Activated CD8-positive, alpha-beta T cell treated with anti-CD3 and anti-CD28 coated beads, Interleukin-2, amount 10 ng/mL, durations not matched to agents 7 days and 5 days (primary cell): ENCODE measurements around the gene SETBP1. TPM values are rescaled to one million over a fixed set of nuclear protein-coding genes. Genes with fewer than 3 reads are reported as not detected.

ENCODE experiments used
- ATAC-seq: fragments of 150-1000 bp; cut with Tn5 transposase; one replicate; pipeline ENCODE4 v1.10.0; 2021; ENCODE audit warnings: moderate library complexity
- CTCF ChIA-PET: fragments of 350-600 bp; sonication (Branson Sonifier 250); formaldehyde crosslinking; loops from one replicate; lab custom pipeline; 2021; ENCODE audit warnings: antibody characterized with exemption; lab: Charles Lee
- POLR2A ChIA-PET: fragments of 350-600 bp; sonication (Branson Sonifier 250); formaldehyde crosslinking; loops from one replicate; lab custom pipeline; 2021; ENCODE audit warnings: antibody characterized with exemption; lab: Charles Lee
- DNase-seq: peaks from one replicate; pipeline ENCODE4 v3.0.0-alpha.2; 2020
- H3K27ac Mint-ChIP-seq: one replicate; pipeline ENCODE4 v1.8.0; 2021; ENCODE audit warnings: mild to moderate bottlenecking, mixed read lengths
- H3K27me3 Mint-ChIP-seq: one replicate; pipeline ENCODE4 v1.8.0; 2021; ENCODE audit warnings: low read depth, mixed read lengths
- H3K36me3 Mint-ChIP-seq: one replicate; pipeline ENCODE4 v1.8.0; 2021; ENCODE audit warnings: low read depth, mixed read lengths
- H3K4me1 Mint-ChIP-seq: one replicate; pipeline ENCODE4 v1.8.0; 2021; ENCODE audit warnings: low read depth, mixed read lengths
- H3K4me3 Mint-ChIP-seq: one replicate; pipeline ENCODE4 v1.8.0; 2021; ENCODE audit warnings: mild to moderate bottlenecking, mixed read lengths
- H3K9me3 Mint-ChIP-seq: one replicate; pipeline ENCODE4 v1.8.0; 2022; ENCODE audit warnings: mixed read lengths; ENCODE audit not compliant: insufficient read depth
- total RNA-seq, 2 experiments: library from RNA; stranded (reverse); gene quantifications; one replicate each; pipeline ENCODE4 v1.2.3, GENCODE V29; 2021

The SETBP1 gene
- total RNA-seq, 2 experiments from 2014 or later, result 7.0 to 8.4 TPM

DNA sequence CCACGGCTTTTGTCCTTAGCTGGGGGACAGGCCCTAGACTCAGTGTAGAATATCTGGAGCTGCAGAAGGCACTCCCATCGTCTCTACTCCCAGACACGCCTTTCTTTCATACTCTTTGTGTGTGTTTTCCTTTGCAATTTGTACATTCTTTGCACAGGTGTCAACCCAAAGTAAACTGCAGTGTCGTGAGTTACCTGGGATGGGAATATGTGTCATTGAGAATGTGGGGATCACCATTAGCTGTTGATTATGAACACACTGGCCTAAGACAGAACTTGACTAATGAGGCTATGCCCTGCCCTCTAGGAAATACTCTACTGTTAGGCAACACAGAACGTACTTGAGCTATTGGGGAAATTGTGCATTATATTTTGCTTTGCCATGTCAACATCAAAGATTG is 233.3 kb downstream of the SETBP1 start:
- Mint-ChIP-seq H3K36me3 (no peaks in the 10 kb centered on the region), H3K9me3 (no peaks in the 10 kb centered on the region), H3K27ac (no peak overlapping the region), H3K27me3 (peaks cover 13% of the 10 kb centered on the region), H3K4me1 (peaks cover 5% of the 10 kb centered on the region), H3K4me3 (no peak overlapping the region)
- ChIA-PET CTCF (no interaction called here), POLR2A (no interaction called here)
- ATAC-seq, result no peak
- no peak for DNase-seq

DNA sequence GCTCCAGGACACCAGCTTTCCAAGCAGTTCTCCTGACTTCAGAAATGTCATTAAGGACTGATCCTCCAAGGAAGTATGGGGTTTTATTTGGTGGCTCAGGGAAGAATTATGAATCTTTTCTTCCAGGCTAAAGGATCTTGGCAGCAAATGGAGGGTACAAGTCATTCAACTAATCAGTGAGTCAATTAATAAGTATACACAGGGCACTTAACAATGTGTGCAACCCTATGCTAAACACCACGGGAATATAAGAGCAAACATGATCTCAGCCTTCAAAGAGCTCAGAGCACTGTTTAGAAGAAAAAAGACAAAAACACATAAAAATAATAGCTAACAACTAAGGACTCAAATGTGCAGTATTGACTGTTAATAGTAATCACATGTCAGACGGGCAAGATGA is 234.5 kb downstream of the SETBP1 start:
- H3K4me1 Mint-ChIP-seq, result no peaks in the 10 kb centered on the region
- no peaks in the 10 kb centered on the region for H3K9me3 Mint-ChIP-seq
- ATAC-seq, result no peak
- H3K36me3 Mint-ChIP-seq, result no peaks in the 10 kb centered on the region
- ChIA-PET CTCF (no interaction called here), POLR2A (no interaction called here)
- peaks cover 8% of the 10 kb centered on the region for H3K27me3 Mint-ChIP-seq
- H3K4me3 Mint-ChIP-seq, result no peak overlapping the region
- no peak overlapping the region for H3K27ac Mint-ChIP-seq
- DNase-seq, result no peak

DNA sequence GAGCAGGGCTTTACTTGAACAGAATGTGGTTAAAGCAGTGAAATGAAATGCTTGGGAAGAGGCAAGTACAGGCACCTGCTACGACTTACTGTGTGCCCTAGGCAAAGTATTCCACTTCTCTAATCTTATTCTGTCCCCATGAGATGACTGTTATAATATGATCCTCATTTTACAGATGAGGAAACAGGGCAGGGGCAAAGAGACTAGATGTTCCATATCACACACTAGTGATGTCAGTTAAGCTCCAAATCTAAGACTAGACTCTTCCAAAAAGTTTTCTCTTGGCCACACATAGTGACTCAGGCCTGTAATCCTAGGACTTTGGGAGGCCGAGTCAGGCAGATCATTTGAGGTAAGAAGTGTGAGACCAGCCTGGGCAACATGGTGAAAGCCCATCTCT is 235.0 kb downstream of the SETBP1 start:
- Mint-ChIP-seq H3K36me3 (no peaks in the 10 kb centered on the region), H3K9me3 (no peaks in the 10 kb centered on the region), H3K27ac (no peak overlapping the region), H3K27me3 (peaks cover 8% of the 10 kb centered on the region), H3K4me1 (no peaks in the 10 kb centered on the region), H3K4me3 (no peak overlapping the region)
- DNase-seq (no peak), ATAC-seq (no peak)
- POLR2A ChIA-PET, result no interaction called here
- CTCF ChIA-PET, result no interaction called here

DNA sequence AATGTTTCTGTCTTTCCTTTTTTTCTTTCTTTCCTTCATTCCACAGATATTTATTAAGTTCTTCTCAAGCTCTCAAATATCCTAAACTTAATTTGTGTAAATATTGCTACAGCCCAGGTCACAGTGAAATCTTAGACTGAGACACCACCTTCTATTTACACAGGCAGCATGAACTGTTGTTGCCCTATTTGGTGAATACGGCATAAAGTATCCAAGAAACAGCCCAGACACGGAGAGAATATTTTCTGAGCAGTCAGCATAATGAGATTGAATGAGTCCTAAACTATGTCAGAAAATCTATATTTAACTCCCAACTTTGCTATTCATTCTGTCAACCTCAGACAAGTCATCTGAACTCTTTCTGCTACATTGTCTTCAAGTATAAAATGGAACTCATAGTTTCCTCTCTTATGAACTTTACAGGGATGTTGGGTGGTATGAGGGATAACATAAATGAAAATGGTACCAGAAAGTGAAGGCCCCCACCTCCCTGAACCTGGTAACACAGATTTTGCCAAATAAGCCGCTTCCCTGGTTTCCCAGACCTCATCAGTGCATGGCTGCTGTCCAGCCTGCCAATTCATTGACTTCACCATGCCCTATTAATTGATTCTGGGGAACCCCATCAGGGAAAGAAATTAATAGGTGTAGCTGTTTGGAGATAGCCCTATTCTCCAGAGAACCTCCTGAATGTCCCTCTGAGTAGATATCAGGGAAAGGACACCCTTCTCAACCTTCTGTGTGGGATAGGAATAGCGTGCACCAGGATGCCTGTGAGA is 235.9 kb downstream of the SETBP1 start:
- CTCF ChIA-PET, result no interaction called here
- POLR2A ChIA-PET, result no interaction called here
- Mint-ChIP-seq H3K27ac (no peak overlapping the region), H3K36me3 (no peaks in the 10 kb centered on the region), H3K9me3 (no peaks in the 10 kb centered on the region), H3K4me3 (no peak overlapping the region), H3K27me3 (peaks cover 5% of the 10 kb centered on the region), H3K4me1 (no peaks in the 10 kb centered on the region)
- DNase-seq, result no peak
- ATAC-seq, result no peak

- DNase-seq (no peak), ATAC-seq (no peak)
- ChIA-PET CTCF (no interaction called here), POLR2A (no interaction called here)
- no peak overlapping the region for H3K4me3 Mint-ChIP-seq
- H3K27ac Mint-ChIP-seq, result no peak overlapping the region
- H3K27me3 Mint-ChIP-seq, result peaks cover 5% of the 10 kb centered on the region
- no peaks in the 10 kb centered on the region for H3K4me1 Mint-ChIP-seq
- H3K36me3 Mint-ChIP-seq, result no peaks in the 10 kb centered on the region
- no peaks in the 10 kb centered on the region for H3K9me3 Mint-ChIP-seq
Measured at GRCh38 chr18:44917216-44918141, 236.8 kb downstream of the SETBP1 start.

- DNase-seq (no peak), ATAC-seq (no peak)
- Mint-ChIP-seq H3K36me3 (no peaks in the 10 kb centered on the region), H3K27me3 (peaks cover 10% of the 10 kb centered on the region), H3K4me1 (no peaks in the 10 kb centered on the region), H3K4me3 (no peak overlapping the region), H3K9me3 (no peaks in the 10 kb centered on the region), H3K27ac (no peak overlapping the region)
- ChIA-PET POLR2A (no interaction called here), CTCF (no interaction called here)
Measured at GRCh38 chr18:44918142-44918476, 237.4 kb downstream of the SETBP1 start.

GRCh38 chr18:44920441-44920840 is 239.8 kb downstream of the SETBP1 start:
- no peak overlapping the region for H3K27ac Mint-ChIP-seq
- no peaks in the 10 kb centered on the region for H3K4me1 Mint-ChIP-seq
- ChIA-PET CTCF (no interaction called here), POLR2A (no interaction called here)
- peaks cover 13% of the 10 kb centered on the region for H3K27me3 Mint-ChIP-seq
- ATAC-seq, result no peak
- H3K9me3 Mint-ChIP-seq, result no peaks in the 10 kb centered on the region
- H3K36me3 Mint-ChIP-seq, result no peaks in the 10 kb centered on the region
- DNase-seq, result no peak
- no peak overlapping the region for H3K4me3 Mint-ChIP-seq

- DNase-seq, result no peak
- Mint-ChIP-seq H3K4me1 (no peaks in the 10 kb centered on the region), H3K27me3 (peaks cover 11% of the 10 kb centered on the region), H3K4me3 (no peak overlapping the region), H3K9me3 (no peaks in the 10 kb centered on the region), H3K36me3 (no peaks in the 10 kb centered on the region), H3K27ac (no peak overlapping the region)
- ChIA-PET POLR2A (no interaction called here), CTCF (no interaction called here)
- no peak for ATAC-seq
Measured at GRCh38 chr18:44921974-44922373, 241.3 kb downstream of the SETBP1 start.

DNA sequence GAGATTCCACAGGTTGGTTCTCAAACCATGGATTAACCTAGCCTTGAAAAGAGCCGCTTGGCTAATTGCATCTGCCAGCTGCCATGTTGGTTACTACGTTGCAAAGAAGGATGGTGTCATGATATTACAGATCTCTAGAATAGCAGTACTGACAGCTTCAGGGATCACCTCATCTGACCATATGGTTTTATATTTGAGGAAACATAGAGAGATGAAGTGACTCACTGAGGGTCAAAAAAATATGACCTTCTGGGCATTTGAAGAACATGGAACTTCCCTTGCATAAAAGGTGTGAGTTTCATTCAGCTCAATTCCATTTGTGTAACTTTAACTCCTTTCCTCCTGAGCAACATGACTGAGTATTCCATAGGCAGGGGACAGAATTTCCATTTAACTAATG is 242.3 kb downstream of the SETBP1 start:
- no peak overlapping the region for H3K27ac Mint-ChIP-seq
- ChIA-PET CTCF (no interaction called here), POLR2A (no interaction called here)
- H3K9me3 Mint-ChIP-seq, result no peaks in the 10 kb centered on the region
- H3K4me1 Mint-ChIP-seq, result no peaks in the 10 kb centered on the region
- peaks cover 11% of the 10 kb centered on the region for H3K27me3 Mint-ChIP-seq
- H3K36me3 Mint-ChIP-seq, result no peaks in the 10 kb centered on the region
- no peak overlapping the region for H3K4me3 Mint-ChIP-seq
- no peak for DNase-seq
- ATAC-seq, result no peak

DNA sequence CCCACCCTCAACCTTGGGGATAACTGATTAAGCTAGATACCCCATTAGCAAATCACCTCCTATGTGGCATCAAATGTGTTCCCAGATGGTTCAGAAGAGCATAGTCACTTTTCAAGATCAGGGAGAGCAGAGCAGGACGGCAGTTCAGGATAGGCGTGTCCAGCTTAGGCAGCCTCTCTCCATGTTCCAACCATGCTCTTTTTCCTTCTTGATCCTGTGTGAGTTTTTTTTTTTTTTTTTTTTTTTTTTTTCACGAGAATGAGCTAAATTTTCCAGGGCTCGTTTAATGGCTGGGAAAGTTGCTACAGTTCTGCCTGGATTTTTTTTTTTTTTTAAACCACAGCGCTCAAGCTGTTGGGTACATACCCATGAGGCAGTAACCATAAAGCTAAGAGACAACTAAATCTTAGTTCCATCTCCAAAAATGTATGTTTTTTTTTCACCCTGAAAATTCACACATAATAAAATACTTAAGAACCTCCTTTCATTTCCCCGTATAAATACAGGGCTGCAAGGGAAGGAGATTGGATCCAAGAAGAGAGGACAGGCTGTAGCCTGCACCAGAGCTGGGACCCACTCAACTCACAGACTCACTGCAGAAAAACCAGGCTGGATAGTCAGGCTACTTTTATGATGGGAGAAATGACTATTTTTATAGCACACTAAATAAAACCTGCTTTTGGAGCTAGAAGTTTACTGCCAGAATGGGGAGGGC is 244.3 kb downstream of the SETBP1 start:
- DNase-seq (no peak), ATAC-seq (no peak)
- Mint-ChIP-seq H3K4me3 (no peak overlapping the region), H3K27ac (no peak overlapping the region), H3K36me3 (no peaks in the 10 kb centered on the region), H3K9me3 (no peaks in the 10 kb centered on the region), H3K4me1 (no peaks in the 10 kb centered on the region), H3K27me3 (peaks cover 11% of the 10 kb centered on the region)
- POLR2A ChIA-PET, result no interaction called here
- CTCF ChIA-PET, result no interaction called here

GRCh38 chr18:44927127-44927849 is 246.6 kb downstream of the SETBP1 start:
- peaks cover 10% of the 10 kb centered on the region for H3K27me3 Mint-ChIP-seq
- H3K36me3 Mint-ChIP-seq, result no peaks in the 10 kb centered on the region
- peaks cover 2% of the 10 kb centered on the region for H3K9me3 Mint-ChIP-seq
- CTCF ChIA-PET, result interaction anchor here (0.5 kb wide), 1 partner anchor 1174 kb away, joined by 3 read pairs; no protein-coding TSS in a partner anchor
- H3K4me3 Mint-ChIP-seq, result no peak overlapping the region
- POLR2A ChIA-PET, result no interaction called here
- ATAC-seq (no peak), DNase-seq (no peak)
- no peaks in the 10 kb centered on the region for H3K4me1 Mint-ChIP-seq
- H3K27ac Mint-ChIP-seq, result no peak overlapping the region
